GM04503 (cell line): ENCODE results near the gene CKB.
"Not testable (repeated sequence)": the region's sequence is repeated elsewhere in the genome, so short reads cannot be mapped to it uniquely, and the experiment has no call there.

Experiments used
- DNase-seq: peaks from one replicate; pipeline ENCODE4 v3.0.0-alpha.2; 2012; ENCODE audit warnings: low read depth

CKB gene

DNA sequence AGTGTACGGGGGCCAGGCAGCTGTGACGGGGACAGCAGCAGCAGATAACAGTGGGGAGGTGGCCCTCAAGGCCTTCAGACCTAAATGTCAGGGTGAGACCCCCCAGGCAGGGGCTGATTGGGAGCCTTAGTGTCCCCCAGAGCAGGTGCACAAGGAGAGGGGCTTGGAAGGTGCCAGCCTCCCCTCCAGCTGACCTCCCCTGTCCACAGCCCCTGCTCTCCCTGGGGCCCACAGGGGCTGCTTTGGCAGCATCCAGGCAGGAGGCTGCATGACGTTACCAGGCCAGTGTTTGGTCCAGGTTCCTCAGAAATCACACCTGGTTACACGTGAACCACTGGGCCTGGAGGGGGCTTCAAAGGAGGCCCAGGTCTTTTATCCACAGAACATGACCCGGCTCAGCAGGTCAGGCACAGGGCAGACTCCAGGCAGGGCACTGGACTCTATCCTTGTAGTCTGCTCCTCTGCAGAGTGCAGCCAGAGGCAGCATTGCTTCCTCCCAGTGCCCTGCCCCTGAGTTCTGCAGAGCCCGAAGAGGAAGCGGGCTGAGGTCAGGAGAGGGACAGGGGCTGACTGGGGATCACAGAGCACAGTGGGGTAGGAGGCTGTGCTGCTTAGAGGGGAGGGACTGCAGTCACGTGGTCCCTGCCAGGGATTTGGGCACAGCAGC lies 3.8 kb upstream of the CKB start:
- no peak for DNase-seq

DNA sequence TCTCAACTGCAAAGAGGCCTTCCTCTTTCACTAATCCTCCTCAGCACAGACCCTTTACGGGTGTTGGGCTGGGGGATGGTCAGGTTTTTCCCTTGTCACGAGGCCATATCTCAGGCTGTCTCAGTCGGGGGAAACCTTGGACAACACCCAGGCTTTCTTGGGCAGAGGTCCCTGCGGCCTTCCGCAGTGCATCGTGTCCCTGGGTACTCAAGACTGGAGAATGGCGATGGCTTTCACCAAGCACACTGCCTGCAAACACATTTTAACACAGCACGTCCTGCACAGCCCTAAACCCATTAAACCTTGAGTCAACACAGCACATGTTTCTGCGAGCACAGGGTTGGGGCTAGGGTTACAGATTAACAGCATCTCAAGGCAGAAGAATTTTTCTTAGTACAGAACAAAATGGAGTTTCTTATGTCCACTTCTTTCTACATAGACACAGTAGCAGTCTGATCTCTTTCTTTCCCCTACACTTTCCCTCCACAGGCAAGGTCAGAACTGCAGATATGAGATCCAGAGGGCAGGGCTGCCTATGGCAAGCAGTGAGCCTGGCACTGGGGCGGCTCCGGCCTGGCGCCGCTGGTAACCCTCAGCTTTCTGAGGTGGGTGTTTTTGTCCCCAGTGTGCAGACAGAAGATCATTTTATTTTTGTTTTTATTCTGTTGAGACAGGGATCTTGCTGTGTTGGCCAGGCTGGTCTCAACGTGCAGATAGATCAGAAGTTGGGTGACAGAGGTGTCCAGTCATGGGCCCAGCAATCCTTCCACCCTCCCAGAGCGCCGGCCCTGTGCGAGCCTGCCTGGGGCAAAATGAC lies 3.0 kb upstream of the CKB start:
- DNase-seq = not testable (repeated sequence)

DNA sequence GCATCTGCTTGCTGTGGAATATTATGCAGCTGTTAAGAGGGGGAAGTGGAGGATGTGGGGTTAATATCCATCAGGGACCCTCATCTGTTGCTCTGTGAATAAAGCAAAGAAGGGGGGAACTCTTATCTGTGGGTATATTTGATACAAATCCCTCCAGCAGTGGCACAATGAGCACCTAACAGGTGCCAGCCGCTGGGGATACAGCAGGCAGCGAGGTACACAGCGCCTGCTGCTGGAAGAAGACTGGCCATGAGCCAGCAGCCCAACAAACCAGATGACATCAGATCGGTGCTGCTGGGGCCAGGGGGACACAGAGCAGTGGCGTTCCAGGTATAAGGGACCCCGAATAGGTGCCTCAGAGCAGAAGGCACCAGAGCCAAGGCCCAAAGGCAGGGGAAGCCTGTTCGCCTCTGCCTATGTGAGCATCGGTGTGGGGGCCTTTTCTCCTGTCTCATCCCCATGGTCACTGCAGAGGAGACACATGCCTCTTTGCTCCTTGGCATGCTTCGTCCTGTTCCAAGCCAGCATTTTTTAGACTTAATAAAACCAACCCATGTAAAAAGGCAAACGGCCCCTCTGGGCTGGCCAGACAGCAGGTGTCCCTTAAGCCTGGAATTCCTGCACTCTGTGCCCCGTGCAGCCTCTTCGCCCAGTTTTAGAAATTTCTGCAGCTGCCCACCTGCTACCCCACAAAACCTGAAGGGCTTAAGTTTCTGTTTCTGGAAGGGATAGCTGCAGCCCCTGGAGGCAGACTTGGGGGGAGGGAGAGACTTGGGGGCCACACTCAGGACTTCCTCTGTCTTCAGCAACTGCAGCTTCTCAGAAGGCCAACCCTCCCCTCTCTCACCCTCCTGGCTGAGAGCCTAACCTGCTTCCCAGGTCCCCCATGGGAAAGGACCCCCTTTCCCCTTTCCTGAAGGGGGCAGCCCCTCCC lies 1.6 kb upstream of the CKB start:
- DNase-seq = no peak

DNA sequence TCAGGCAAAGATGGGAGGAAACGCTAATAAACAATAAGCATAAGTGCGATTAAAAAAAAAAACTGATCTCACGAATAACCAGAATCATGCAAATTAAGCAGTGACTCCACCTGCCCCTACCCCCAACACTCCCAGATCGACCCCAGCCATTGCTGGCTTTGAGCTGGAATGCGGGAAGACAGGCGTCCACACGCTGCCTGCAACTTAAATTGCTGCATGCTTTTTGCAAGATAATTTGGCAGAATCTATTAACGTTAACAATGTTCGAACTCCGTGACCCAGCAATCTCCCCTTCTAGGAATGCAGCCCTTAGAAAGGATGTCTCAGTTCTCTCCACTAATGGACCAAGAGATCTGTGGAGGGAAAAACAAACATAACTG lies 935 bp upstream of the CKB start:
- DNase-seq = no peak

DNA sequence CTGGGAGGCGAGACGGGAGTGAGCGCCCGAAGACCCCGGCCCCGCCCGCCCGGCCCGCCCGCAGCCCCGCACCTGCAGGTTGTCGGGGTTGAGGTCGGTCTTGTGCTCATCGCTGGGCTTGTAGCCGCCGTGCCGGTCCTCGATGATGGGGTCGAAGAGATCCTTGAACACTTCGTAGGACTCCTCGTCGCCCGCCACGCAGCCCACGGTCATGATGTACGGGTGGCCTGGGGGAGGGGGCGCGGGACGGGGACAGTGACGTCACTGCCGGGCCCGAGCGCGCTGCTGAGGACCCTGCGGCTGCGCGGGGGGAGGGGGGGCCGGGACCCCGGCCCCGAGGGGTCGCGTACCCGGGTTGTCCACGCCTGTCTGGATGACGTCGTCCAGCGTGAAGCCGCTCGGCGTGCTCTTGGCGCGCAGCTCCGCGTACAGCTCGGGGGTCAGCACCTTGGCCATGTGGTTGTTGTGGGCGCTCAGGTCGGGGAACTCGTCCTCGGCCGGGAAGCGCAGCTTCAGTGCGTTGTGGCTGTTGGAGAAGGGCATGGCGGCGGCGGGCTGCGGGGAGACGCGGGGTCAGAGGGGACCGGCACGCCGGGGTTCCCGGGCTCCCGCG lies 573 bp downstream of the CKB start:
- DNase-seq = no peak

DNA sequence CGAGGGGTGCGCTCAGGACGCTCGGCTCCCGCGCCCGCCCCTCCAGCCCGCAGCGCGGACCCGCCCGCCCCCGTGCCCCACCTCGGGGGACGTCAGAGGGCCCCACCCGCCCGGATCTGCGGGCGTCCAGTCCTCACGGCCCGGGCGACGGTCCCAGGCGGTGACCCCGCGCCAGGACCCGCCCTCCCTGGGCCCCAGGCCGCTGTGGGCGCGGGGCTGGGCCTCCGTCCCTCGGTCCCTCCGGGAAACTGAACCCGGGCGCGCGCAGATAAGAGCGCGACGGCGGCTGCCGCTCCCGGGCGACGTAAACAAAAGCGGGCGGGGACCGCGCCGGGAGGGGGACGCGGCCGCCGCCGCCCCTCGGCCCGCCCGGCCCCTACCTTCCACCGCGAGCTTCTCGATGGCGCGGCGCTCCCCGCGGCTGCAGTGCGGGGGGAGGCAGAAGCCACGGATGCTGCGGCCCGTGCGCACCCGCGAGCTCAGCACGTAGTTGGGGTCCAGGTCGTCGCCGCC lies 1.1 kb downstream of the CKB start:
- DNase-seq = no peak

DNA sequence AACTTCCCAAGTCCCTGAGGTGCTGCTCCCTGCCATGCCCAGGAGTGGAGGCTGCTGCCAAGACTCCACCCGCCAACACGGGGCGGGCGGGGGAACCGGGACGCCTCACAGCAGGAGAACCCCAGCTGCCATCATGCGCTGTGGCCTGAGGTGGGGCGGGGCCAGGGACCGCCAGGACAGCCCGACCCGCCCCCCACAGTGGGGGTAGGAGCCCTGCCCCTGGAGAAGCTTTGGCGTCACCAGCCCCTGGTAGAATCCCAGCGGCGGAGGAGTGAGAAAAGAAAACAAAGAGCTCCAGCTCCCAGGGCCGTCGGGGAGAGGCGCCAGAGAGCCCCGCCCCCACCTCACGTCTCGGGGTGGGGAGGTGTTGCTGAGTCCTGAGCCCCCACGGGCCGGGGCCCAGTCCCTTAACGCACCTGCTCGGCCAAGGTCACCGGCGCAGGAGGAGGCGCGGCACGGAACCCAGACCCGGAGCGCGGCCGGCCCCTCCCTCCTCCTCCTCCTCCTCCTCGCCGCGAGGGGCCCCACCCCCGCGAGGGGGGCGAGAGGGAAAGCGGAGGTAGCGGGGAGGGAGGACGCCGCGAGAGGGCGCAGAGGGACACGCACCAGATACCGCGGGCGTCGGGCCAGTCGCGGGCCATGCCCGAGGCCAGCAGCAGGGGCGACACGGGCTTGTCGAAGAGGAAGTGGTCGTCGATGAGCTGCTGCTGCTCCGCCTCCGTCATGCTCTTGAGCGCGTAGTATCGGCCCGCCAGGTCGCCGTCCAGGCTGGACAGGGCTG lies 1.8 kb downstream of the CKB start:
- DNase-seq = no peak

DNA sequence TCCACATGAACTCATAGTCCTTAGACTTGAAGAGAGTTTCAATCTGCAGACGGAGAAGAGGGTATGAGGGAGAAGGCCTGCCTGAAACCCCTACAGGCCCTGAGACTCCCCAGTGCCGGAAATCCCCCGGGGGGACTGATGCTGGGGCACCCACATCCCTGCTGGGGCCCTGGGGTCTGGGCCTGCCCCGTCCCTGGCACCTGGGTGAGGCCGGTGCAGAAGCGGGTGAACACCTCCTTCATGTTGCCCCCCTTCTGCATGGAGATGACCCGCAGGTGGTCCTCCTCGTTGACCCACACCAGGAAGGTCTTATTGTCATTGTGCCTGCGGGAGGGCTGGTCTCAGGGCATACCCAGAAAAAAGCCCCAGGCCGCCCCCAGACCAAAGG lies 2.4 kb downstream of the CKB start:
- DNase-seq = no peak

DNA sequence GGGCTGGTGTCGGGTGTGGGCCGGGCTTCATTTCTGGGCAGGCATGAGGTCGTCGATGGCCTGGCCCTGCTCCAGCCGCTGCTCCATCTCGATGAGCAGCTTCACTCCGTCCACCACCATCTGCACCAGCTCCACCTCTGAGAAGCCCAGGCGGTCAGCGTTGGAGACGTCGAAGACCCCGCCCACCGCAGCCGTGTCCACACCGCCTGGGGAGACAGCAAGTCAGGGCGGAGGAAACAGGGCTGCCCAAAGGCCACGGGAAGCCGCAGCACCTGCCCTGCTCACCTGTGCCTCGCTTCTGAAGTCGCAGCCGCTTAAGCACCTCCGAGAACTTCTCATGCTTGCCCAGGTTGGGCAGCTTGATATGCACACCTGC lies 2.8 kb downstream of the CKB start:
- DNase-seq = no peak

DNA sequence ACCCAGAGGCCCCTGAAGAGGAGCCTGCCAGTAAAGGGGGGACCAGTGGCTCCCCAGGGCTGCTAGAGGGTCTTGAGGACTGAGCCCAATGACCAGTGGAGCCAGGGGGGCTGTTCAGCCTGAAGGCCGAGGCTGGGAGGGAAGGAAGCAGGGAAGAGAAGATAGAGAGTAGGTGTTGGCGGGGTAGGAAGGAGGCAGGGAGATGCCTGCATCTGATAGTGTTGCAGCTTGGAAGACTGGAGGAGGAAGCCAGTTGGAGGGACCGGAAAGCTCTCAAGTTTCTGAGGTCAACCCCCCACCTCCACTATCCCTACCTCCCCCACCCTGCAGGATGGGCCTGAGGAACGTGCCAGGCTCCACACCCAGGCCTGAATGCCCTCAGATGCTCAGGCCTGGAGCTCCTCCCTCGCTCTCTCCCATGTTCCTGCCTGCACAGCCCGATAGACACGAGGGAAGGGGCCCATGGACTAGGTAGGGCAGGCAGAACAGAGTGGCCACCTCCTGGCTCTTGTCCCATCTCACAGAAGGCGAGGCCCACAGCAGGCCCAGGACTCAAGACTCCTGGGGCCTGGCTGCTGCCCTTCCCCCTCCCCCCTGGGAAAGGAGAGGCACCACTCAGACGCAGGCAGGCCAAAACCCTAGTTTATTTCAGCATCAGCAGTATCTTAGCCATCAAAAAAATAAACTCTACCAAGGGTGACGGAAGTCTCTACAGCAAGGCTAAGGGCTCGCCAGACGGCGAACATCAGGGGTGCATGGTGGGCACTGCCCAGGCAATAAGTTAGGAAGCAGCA lies 3.4 kb downstream of the CKB start:
- no peak for DNase-seq

DNA sequence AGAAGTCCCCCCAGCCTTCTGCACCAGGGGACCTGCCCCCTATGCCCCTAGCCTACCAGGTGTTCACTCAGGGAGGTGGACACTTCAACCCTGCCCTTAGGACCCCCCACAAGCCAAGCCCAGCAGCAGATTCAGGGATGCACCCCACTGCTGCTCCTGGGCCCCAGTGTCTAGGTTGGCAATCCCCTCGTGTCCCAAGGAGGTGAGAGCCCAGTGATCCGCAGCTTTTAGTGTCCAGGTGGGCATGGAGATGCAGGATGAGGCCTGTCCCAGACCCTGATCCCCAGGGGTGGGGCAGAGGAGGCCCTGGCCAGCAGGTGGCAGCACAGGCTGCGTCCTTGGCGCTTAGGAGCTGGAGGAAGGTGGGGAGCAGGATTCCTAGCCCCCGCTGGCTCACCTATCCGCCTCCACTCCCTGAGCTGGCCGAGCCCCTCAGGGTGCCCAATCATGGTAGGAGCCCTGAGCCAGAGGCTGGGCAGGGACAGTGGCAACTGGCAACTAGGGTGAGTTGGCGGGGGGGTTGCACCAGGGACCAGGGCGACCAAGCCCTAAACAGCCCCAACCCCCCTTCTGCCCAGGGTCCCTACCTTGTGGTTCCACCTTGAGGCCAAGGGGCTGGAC lies 4.1 kb downstream of the CKB start:
- DNase-seq = no peak

DNA sequence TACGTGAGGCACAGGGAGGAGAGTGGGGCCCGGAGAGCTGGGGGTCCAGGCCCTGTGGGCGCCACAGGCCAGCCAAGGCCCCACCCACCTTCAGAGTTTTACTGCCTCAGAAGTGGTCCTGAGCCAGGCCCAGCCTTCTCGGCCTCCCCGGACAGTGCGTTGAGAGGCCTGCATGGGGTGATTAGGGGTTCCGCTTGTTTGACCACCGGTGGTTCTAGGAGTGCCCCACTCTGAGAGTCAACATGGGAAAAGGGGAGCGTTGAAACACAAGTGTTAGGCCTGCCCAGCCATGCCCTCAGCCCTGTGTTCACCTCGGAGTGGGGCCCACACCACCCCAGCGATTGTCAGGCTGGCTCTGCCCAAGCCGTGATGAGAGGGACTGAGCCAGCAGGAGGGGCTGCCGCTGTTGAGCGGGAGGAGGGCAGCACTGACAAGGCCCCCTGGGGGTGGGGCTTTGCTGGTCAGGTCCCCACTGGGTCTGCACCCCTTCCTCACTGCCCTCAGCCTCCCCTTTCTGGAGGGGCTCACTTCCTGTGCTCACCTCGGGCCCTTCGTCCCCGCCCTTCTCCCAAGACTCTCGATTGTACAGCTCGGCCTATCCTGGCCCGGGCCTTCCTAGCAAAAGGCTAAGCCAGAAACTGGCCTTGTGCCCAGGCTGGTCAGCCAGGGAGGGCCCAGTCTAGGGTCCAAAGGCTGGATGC lies 4.8 kb downstream of the CKB start:
- DNase-seq = no peak

DNA sequence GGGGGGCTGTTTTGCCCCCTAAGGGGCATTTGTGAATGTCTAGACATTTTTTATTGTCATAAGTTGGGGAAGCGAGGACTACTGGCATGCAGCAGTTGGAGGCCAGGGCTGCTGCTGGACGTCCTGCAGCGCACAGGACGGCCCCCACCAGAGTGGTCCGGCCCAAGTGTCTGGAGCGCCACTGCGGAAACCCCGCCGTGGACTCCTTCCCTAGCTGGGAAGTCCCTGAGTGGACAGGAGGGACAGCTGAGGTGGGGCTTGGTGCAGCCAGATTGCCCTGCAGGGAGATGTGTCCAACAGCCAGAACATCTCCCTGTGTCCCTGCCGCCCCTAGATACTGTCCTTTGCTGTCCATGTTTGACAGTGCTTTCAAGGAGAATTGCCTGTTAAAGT lies 5.5 kb downstream of the CKB start:
- no peak for DNase-seq

DNA sequence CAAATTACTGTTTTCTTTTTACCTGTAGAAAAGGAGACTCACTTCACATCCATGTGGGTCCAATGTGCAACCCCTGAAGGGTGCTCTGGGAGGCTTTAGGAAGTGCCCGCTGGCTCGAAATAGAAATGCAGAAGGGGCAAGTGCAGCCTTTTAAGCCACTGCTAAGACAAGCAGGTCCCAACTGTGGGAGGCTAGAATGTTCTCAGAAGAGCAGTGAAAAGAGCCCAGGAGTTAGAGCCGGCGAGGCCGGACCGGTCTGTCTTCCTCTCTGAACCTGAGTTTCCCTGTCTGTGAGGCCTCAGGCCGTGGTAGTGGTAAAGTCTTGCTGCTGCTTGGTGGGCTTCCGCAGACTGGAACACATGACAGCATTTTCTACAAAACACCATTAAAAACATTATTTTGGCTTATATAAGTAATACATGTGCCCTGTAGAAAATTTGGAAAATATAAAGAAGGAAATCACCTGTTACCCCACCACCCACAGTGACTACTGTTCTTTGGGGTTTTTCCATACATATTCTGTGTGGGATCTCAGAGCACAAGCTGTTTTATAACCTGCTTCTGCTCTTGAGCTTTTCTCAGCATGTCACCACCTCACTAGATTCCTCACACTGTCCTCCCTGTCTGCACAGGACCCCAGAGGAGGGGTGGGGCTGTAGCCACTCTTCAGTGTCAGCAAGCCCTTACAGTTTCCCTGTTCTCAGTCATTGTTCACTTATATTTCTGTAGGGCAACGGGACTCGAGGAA lies 6.0 kb downstream of the CKB start:
- no peak for DNase-seq

DNA sequence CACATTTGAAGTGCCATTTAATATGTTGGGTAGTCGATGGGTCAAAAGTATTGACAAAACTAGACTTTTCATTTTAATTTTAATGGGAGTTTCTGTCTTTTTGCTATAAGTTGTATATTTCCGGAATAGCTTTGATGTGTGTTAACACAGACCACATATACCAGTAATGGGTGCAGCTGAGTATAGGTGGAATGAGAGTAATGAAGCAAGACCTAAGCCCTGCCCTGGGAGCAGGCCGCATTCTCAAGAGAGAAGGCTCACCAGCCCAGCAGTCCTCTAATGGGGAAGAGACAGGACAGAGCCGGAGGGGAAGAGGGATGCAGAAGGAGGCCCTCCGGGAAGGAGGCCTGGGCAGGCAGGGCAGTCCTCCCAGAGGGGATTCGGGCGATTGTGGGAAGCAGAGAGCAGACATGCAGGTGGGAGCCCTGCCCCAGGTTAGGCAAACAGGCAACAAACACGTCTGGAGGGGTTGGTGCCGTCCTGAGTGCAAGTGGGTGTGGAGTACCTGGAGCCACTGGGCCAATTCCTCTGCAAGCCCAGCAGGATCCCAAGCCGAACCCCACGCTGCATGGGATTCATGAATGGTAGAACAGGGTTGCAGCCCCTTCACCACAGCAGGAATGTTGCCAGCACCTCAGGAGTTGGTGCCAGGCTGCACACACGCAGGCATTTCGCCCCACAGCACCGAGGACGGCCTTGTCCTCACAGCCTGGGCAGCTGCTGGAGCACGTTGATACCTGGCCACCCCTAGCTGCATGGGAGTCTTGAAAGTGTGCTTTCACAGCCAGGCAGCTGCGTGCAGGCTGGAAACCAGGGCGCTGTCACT lies 7.8 kb downstream of the CKB start:
- no peak for DNase-seq

DNA sequence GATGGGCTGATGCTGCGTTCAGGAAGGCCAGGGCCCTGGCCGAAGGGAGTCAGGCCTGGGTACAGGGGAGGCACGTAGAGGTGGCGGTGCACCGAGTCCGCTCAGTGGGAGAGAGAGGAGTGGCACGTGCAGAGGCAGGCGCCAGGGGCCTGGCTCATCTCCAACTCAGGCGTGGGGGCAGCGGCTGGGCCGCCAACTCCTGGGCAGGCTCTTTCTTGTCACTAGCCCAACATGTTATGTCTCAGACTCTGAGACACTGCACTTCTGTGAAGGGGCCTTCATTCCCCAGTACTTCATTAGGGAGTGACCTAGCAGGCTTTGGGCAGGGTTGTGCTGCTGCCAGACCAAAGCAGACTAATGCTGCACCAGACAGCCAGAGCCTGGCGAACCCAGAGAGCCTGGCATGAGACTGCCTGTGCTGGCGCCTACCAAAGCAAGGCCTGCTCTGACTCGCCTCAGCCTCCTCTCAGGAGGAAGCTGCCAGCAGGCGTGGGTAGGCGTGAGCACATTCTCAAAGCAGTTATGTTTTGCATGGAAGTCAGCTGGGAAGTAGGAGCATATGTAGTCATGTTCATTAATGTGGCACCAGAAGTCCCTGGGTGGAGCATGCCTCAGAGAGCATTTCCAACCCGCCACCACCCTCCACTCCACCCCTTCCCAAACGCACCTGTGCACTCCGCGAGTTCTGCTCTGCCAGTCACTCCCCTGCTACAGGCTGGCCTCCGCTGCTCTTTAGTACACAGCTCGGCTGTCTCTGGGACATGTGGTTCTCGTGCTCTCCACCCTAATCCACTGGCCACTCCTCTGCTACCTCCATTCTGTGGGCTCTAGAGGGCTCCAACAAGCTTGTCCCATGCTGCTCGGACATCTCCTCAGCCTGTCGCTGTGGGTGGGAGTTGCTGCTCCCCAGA lies 9.7 kb downstream of the CKB start:
- DNase-seq = peak; percentile 76

DNA sequence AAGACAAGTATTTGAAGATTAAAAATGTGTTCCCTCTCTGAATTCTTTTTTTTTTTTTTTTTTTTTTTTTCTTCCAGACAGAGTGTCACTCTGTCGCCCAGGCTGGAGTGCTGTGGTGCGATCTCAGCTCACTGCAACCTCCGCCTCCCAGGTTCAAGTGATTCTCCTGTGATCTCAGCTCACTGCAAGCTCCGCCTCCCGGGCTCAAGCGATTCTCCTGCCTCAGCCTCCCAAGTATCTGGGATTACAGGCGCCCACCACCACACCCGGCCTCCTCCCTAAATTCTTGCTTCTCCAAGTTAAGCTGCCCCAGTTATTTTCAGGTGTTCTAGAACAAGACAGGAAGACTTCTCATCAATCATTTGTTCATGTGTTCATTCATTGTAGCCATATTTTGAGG lies 10.4 kb downstream of the CKB start:
- DNase-seq = not testable (repeated sequence)
